ENCODE results near the gene PIEZO1. TPM values are rescaled to one million over a fixed set of nuclear protein-coding genes. Genes with fewer than 3 reads are reported as not detected.
"Not testable (repeated sequence)": the region's sequence is repeated elsewhere in the genome, so short reads cannot be mapped to it uniquely, and the experiment has no call there.

The PIEZO1 gene
- total and polyA plus RNA-seq, 9 of the 15 experiments (the other 6 are each of a cell fraction or from before 2014, with no cell fraction given): 3.6 to 432 (median 131) TPM

- H3K27ac ChIP-seq (ENCODE audit: extremely low read depth, low read depth, low read length): peak overlapping the region; percentile 91; the same call in 2 of the 3 replicates
- H3K79me2 ChIP-seq (ENCODE audit: control insufficient read depth, insufficient read depth, low read length): peaks cover 99% of the 10 kb centered on the region
- H3K9me3 ChIP-seq (replicated peaks; ENCODE audit: control insufficient read depth, insufficient read depth, low read depth, low read length); DNase-seq (ENCODE audit: extremely low read depth in 1 of 4, low spot score in 3 of 4); H3K27me3 ChIP-seq (ENCODE audit: control insufficient read depth in 2 of 2, insufficient read depth in 2 of 2, low read length in 2 of 2); in situ Hi-C loops (cut with MboI); H3K4me3 ChIP-seq; ATAC-seq; CTCF ChIA-PET (ENCODE audit: low intra/inter-chr PET ratio); H2AFZ ChIP-seq (ENCODE audit: low read depth, low read length); FAIRE-seq; BruUV-seq (replicated peaks): not testable (repeated sequence)
- peak overlapping the region; percentile 20; the same call in 1 of the 2 replicates for H3K4me2 ChIP-seq (ENCODE audit: insufficient read depth, low read length)
- H3K9me1 ChIP-seq (ENCODE audit: control insufficient read depth, insufficient read depth, low read length): peaks cover 12% of the 10 kb centered on the region
- peaks cover 27% of the 10 kb centered on the region for H4K20me1 ChIP-seq (replicated peaks; ENCODE audit: control insufficient read depth, insufficient read depth, low read length)
- peaks cover 66% of the 10 kb centered on the region for H3K36me3 ChIP-seq (ENCODE audit: control insufficient read depth, insufficient read depth, low read length)
- WGBS (ENCODE audit: insufficient coverage, low coverage, missing lambda C conversion rate): 86% methylated on average over 4 of the region's 23 CpGs
- intact Hi-C loops (cut with micrococcal nuclease): loop anchor here (1.0 to 5.0 kb wide), 3 partner anchors 9 to 84 kb away; partner anchors contain the start of genes PIEZO1 and SNAI3
- POLR2A ChIA-PET: interaction anchor here (0.6 to 7.2 kb wide), 9 partner anchors 9 to 115 kb away, joined by 3 to 124 read pairs (median 7); partner anchors contain the start of gene PIEZO1
- peak overlapping the region; percentile 75 to 95; a peak in 3 of 4 replicates for H3K9ac ChIP-seq (ENCODE audit: insufficient read depth in 1 of 2, low read depth in 2 of 2, low read length in 2 of 2)
- peak; percentile 58; the same call in 1 of the 2 replicates for TF ChIP-seq POLR2G (IDR thresholded peaks at IDR 0.05; ENCODE audit: low read depth, low read length)
- H3K4me1 ChIP-seq (replicated peaks in 1 of 2; ENCODE audit: control insufficient read depth in 2 of 2, insufficient read depth in 2 of 2, low read length in 2 of 2): peaks cover 75 to 100% of the 10 kb centered on the region in 2 experiments
Measured at GRCh38 chr16:88771781-88772180, 13.2 kb downstream of the PIEZO1 start.

DNA sequence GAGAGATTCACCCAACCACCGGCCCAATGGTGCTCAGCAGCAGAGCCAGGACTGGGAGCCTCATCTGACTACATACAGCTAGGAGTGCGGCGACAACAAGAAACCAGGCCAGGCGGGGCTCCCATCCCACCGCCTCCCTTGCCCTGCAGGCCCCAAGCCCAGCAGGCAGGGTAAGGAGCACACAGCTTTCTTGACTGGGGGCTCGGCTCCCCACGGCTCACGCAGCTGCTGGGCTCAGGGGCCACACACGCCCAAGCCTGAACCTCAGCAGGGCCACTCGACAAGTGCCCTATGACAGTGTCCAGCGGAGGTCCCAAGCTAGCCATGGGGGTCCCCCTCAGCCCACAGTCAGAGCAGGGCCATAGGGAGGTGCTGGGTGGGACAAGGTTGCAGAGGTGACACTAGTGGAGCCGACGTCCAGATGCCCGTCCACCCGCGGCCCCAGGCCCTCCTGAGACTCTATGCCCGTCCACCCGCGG lies 13.7 kb downstream of the PIEZO1 start:
- ATAC-seq (no peak), DNase-seq (ENCODE audit: extremely low read depth in 1 of 4, low spot score in 3 of 4) (no peak), FAIRE-seq (no peak)
- POLR2A ChIA-PET: interaction anchor here (0.6 to 7.2 kb wide), 11 partner anchors 9 to 220 kb away, joined by 3 to 124 read pairs (median 5); partner anchors contain the start of gene APRT
- no peaks in the 10 kb centered on the region for H3K9me3 ChIP-seq (replicated peaks; ENCODE audit: control insufficient read depth, insufficient read depth, low read depth, low read length)
- peak overlapping the region; percentile 38; the same call in 1 of the 2 replicates for H3K4me3 ChIP-seq
- no peaks in the 10 kb centered on the region for H3K27me3 ChIP-seq (ENCODE audit: control insufficient read depth in 2 of 2, insufficient read depth in 2 of 2, low read length in 2 of 2)
- 31% methylated on average over 17 of the region's 19 CpGs for WGBS (ENCODE audit: insufficient coverage, low coverage, missing lambda C conversion rate)
- H3K9ac ChIP-seq (ENCODE audit: insufficient read depth in 1 of 2, low read depth in 2 of 2, low read length in 2 of 2): peak overlapping the region; percentile 71 to 95
- CTCF ChIA-PET (ENCODE audit: low intra/inter-chr PET ratio): no interaction called here
- H3K4me2 ChIP-seq (ENCODE audit: insufficient read depth, low read length): peak overlapping the region; percentile 81
- in situ Hi-C loops (cut with MboI): no loop called here
- H4K20me1 ChIP-seq (replicated peaks; ENCODE audit: control insufficient read depth, insufficient read depth, low read length): peaks cover 31% of the 10 kb centered on the region
- peaks cover 12% of the 10 kb centered on the region for H3K9me1 ChIP-seq (ENCODE audit: control insufficient read depth, insufficient read depth, low read length)
- no peak overlapping the region for H2AFZ ChIP-seq (ENCODE audit: low read depth, low read length)
- peaks cover 75 to 100% of the 10 kb centered on the region in 2 experiments for H3K4me1 ChIP-seq (replicated peaks in 1 of 2; ENCODE audit: control insufficient read depth in 2 of 2, insufficient read depth in 2 of 2, low read length in 2 of 2)
- peaks cover 99% of the 10 kb centered on the region for H3K79me2 ChIP-seq (ENCODE audit: control insufficient read depth, insufficient read depth, low read length)
- TSS peak; percentile 80 for BruUV-seq (replicated peaks)
- intact Hi-C loops (cut with micrococcal nuclease): loop anchor here (1.0 to 5.0 kb wide), 3 partner anchors 9 to 84 kb away; partner anchors contain the start of genes PIEZO1 and SNAI3
- H3K36me3 ChIP-seq (ENCODE audit: control insufficient read depth, insufficient read depth, low read length): peaks cover 66% of the 10 kb centered on the region
- H3K27ac ChIP-seq (ENCODE audit: extremely low read depth, low read depth, low read length): peak overlapping the region; percentile 91
- TF ChIP-seq, protein P1, sequence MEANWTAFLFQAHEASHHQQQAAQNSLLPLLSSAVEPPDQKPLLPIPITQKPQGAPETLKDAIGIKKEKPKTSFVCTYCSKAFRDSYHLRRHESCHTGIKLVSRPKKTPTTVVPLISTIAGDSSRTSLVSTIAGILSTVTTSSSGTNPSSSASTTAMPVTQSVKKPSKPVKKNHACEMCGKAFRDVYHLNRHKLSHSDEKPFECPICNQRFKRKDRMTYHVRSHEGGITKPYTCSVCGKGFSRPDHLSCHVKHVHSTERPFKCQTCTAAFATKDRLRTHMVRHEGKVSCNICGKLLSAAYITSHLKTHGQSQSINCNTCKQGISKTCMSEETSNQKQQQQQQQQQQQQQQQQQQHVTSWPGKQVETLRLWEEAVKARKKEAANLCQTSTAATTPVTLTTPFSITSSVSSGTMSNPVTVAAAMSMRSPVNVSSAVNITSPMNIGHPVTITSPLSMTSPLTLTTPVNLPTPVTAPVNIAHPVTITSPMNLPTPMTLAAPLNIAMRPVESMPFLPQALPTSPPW (CRISPR knock-in tag; IDR thresholded peaks at IDR 0.05): 0 out of 2 replicates have a peak, but pooled peaks have one; percentile 1
